Measurements from ENCODE around the gene EML1. TPM values are rescaled to one million over a fixed set of nuclear protein-coding genes. Genes with fewer than 3 reads are reported as not detected.
A peak's percentile ranks its signal among the peaks of the same experiment; 100 is the strongest.

Gene EML1
- total RNA-seq, 2 donors from 2014 or later, result 2.2 TPM; not detected in 1

- H3K27ac Mint-ChIP-seq, result no peak overlapping the region
- DNase-seq (ENCODE audit: low spot score in 2 of 2) (no peak), ATAC-seq (no peak)
- H3K36me3 Mint-ChIP-seq, result peaks cover 0 to 4% of the 10 kb centered on the region in 2 donors
- H3K9me3 Mint-ChIP-seq, result peaks cover 0 to 5% of the 10 kb centered on the region in 2 donors
Measured at GRCh38 chr14:99958380-99958779, 165.2 kb downstream of the EML1 start.

- ATAC-seq (no peak), DNase-seq (ENCODE audit: low spot score in 2 of 2) (no peak)
- Mint-ChIP-seq H3K36me3 (no peaks in the 10 kb centered on the region), H3K9me3 (no peaks in the 10 kb centered on the region), H3K27ac (no peak overlapping the region)
Measured at GRCh38 chr14:99961826-99962518, 168.8 kb downstream of the EML1 start.

DNA sequence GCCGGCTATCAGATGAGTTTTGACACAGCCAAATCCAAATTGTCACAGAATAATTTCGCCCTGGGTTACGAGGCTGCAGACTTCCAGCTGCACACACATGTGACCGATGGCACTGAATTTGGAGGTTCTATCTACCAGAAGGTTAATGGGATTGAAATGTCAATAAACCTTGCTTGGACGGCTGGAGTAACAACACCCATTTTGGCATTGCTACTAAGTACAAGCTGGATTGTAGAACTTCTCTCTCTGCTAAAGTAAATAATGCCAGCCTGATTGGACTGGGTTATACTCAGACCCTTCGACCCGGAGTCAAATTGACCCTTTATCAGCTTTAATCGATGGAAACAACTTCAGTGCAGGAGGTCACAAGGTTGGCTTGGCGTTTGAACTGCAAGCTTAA, 171.8 kb downstream of the EML1 start:
- DNase-seq (ENCODE audit: low spot score in 2 of 2), result no peak
- Mint-ChIP-seq H3K36me3 (no peaks in the 10 kb centered on the region), H3K9me3 (no peaks in the 10 kb centered on the region), H3K27ac (no peak overlapping the region)
- no peak for ATAC-seq

- no peak for ATAC-seq
- no peak for DNase-seq (ENCODE audit: low spot score in 2 of 2)
- peaks cover 0 to 5% of the 10 kb centered on the region in 2 donors for H3K36me3 Mint-ChIP-seq
- no peak overlapping the region for H3K27ac Mint-ChIP-seq
- H3K9me3 Mint-ChIP-seq, result no peaks in the 10 kb centered on the region
Measured at GRCh38 chr14:99966037-99966835, 173.0 kb downstream of the EML1 start.

- no peaks in the 10 kb centered on the region for H3K9me3 Mint-ChIP-seq
- no peak for DNase-seq (ENCODE audit: low spot score in 2 of 2)
- peaks cover 0 to 5% of the 10 kb centered on the region in 2 donors for H3K36me3 Mint-ChIP-seq
- no peak for ATAC-seq
- H3K27ac Mint-ChIP-seq, result no peak overlapping the region
Measured at GRCh38 chr14:99966912-99967311, 173.7 kb downstream of the EML1 start.

- Mint-ChIP-seq H3K36me3 (peaks cover 11 to 14% of the 10 kb centered on the region in 2 donors), H3K27ac (no peak overlapping the region), H3K9me3 (no peaks in the 10 kb centered on the region)
- no peak for DNase-seq (ENCODE audit: low spot score in 2 of 2)
- ATAC-seq, result peak in 1 of 2 donors; percentile 6
Measured at GRCh38 chr14:99968191-99968920, 175.1 kb downstream of the EML1 start.

GRCh38 chr14:99968941-99969340, 175.7 kb downstream of the EML1 start:
- H3K27ac Mint-ChIP-seq, result no peak overlapping the region

GRCh38 chr14:99969673-99970322, 176.6 kb downstream of the EML1 start:
- DNase-seq (ENCODE audit: low spot score in 2 of 2) (no peak), ATAC-seq (no peak)
- Mint-ChIP-seq H3K9me3 (no peaks in the 10 kb centered on the region), H3K27ac (no peak overlapping the region), H3K36me3 (peaks cover 14% of the 10 kb centered on the region in 2 donors)

More at GRCh38 chr14:99968941-99969340, 175.7 kb downstream of the EML1 start:
- no peaks in the 10 kb centered on the region for H3K9me3 Mint-ChIP-seq
- ATAC-seq (no peak), DNase-seq (ENCODE audit: low spot score in 2 of 2) (no peak)
- H3K36me3 Mint-ChIP-seq, result peaks cover 14% of the 10 kb centered on the region in 2 donors

DNA sequence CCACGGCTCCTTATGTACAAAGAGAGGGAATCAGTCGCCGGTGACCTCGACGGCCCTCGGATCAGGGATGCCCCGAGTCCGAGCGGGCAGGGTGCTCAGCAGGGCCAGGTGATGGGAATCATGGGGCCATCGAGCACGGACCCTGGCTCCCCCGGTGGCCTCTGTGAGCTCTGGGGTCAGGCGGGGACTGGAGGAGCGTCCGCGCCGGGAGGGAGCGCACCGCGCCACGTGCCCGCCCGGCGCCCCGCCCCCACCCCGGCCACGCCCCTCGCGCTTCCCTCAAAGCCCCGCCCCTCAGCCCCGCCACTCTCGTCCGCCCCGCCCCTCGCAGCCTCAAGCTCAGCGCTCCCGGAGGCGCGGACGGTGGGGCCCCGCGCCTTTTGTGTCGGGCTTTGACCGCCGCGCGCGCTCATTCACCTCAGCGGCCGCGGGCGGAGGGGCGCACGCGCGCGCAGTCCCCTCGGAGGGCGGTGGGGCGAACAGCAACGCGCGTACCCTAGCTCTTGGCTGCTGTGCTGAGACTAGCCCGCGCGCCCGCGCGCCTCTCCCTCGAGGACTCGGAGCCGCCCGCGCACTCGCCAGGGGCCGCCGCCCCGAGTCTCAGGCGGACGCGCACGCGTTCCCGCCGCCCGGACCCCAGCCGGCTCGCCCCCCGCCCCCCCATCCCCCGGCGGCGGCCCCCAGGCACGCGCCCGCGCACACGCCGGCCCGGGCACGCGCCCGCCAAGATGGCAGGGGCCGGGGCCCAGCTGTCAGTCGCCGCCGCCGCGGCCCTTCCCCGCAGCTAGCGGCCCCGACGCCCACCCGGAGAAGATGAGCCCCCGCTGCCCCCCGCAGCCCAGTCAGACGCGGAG, 178.1 kb downstream of the EML1 start:
- H3K27ac Mint-ChIP-seq, result peak overlapping the region in 1 of 2 donors; percentile 33
- ATAC-seq (peak; percentile 85 to 88), DNase-seq (ENCODE audit: low spot score in 2 of 2) (peak; percentile 78 to 85)
- no peaks in the 10 kb centered on the region for H3K9me3 Mint-ChIP-seq
- H3K36me3 Mint-ChIP-seq, result peaks cover 14 to 22% of the 10 kb centered on the region in 2 donors

- H3K36me3 Mint-ChIP-seq, result peaks cover 14 to 22% of the 10 kb centered on the region in 2 donors
- ATAC-seq (peak; percentile 35 to 47), DNase-seq (ENCODE audit: low spot score in 2 of 2) (peak in 1 of 2 donors; percentile 36)
- H3K9me3 Mint-ChIP-seq, result no peaks in the 10 kb centered on the region
- H3K27ac Mint-ChIP-seq, result peak overlapping the region; percentile 88 to 99
Measured at GRCh38 chr14:99971941-99972747, 178.9 kb downstream of the EML1 start.

- Mint-ChIP-seq H3K36me3 (peaks cover 14 to 22% of the 10 kb centered on the region in 2 donors), H3K9me3 (no peaks in the 10 kb centered on the region), H3K27ac (peak overlapping the region; percentile 88 to 99)
- DNase-seq (ENCODE audit: low spot score in 2 of 2) (no peak), ATAC-seq (no peak)
Measured at GRCh38 chr14:99972748-99973466, 179.7 kb downstream of the EML1 start.

GRCh38 chr14:99975190-99975589, 182.0 kb downstream of the EML1 start:
- Mint-ChIP-seq H3K27ac (no peak overlapping the region), H3K36me3 (peaks cover 14 to 22% of the 10 kb centered on the region in 2 donors), H3K9me3 (no peaks in the 10 kb centered on the region)
- DNase-seq (ENCODE audit: low spot score in 2 of 2) (no peak), ATAC-seq (no peak)

GRCh38 chr14:99976021-99976420, 182.8 kb downstream of the EML1 start:
- Mint-ChIP-seq H3K36me3 (peaks cover 9 to 22% of the 10 kb centered on the region in 2 donors), H3K9me3 (no peaks in the 10 kb centered on the region), H3K27ac (no peak overlapping the region)
- DNase-seq (ENCODE audit: low spot score in 2 of 2) (no peak), ATAC-seq (no peak)

- DNase-seq (ENCODE audit: low spot score in 2 of 2) (no peak), ATAC-seq (no peak)
- no peak overlapping the region for H3K27ac Mint-ChIP-seq
- no peaks in the 10 kb centered on the region for H3K9me3 Mint-ChIP-seq
- peaks cover 9 to 22% of the 10 kb centered on the region in 2 donors for H3K36me3 Mint-ChIP-seq
Measured at GRCh38 chr14:99976681-99977080, 183.5 kb downstream of the EML1 start.

Data from activated naive CD4-positive, alpha-beta T cell treated with anti-CD3 and anti-CD28 coated beads, Interleukin-2, amount 50 U/mL, for 72 hours (primary cell).